A549 (cell line): ENCODE results near the gene MAP3K2. TPM values are rescaled to one million over a fixed set of nuclear protein-coding genes. Genes with fewer than 3 reads are reported as not detected.
A peak's percentile ranks its signal among the peaks of the same experiment; 100 is the strongest.

Source experiments
- ATAC-seq, 2 experiments: fragments of 200-7000 bp in 1 of 2; fragments of >200 bp in 1 of 2; cut with Nextera tagmentation in 1 of 2; cut with Tn5 transposase in 1 of 2; 3 replicates each; pipeline versions ENCODE4 v1.8.0 to v1.9.1; 2018 to 2020; ENCODE audit warnings: mild to moderate bottlenecking in 1 of 2, moderate library complexity in 1 of 2
- CTCF ChIA-PET: fragments of 300-600 bp; sonication (Branson Sonifier 250); formaldehyde crosslinking; extraction: SDS; loops from one replicate; lab custom pipeline; 2021; ENCODE audit warnings: antibody characterized with exemption, inconsistent platforms; lab: Yijun Ruan, JAX
- POLR2A ChIA-PET: fragments of 350-600 bp; formaldehyde crosslinking; extraction: SDS; loops from one replicate; lab custom pipeline; 2021; ENCODE audit warnings: antibody characterized with exemption, inconsistent platforms; lab: Yijun Ruan, JAX
- DNase-seq, 2 experiments: peaks; one replicate each; pipeline versions ENCODE4 v3.0.0 to v3.0.0-alpha.2; 2011 to 2016; ENCODE audit warnings: low read depth in 1 of 2, low spot score in 1 of 2
- FAIRE-seq: peaks from 2 replicates; lab custom pipeline; 2011; peaks lifted over from hg19 to GRCh38; lab: Jason Lieb, UNC
- H3K27ac ChIP-seq, 2 experiments: fragments of >200 bp; sonication (Bioruptor Twin); formaldehyde crosslinking; 3 replicates each; pipeline ENCODE4 v1.5.1; 2016 to 2017
- H3K4me1 ChIP-seq: fragments of >200 bp; sonication (Bioruptor Twin); formaldehyde crosslinking; 3 replicates; pipeline ENCODE4 v1.6.1; 2016
- H3K4me2 ChIP-seq: fragments of >200 bp; sonication (Bioruptor Twin); formaldehyde crosslinking; 3 replicates; pipeline ENCODE4 v1.6.1; 2016
- H3K4me3 ChIP-seq: fragments of >200 bp; sonication (Bioruptor Twin); formaldehyde crosslinking; 3 replicates; pipeline ENCODE4 v1.5.1; 2016
- H3K9me3 ChIP-seq: fragments of >200 bp; sonication (Bioruptor Twin); formaldehyde crosslinking; 3 replicates; pipeline ENCODE4 v1.6.1; 2016
- BHLHE40 ChIP-seq: IDR thresholded peaks from 2 replicates; pipeline ENCODE4 v1.6.1; 2012; ENCODE audit warnings: low read depth, low read length, inconsistent platforms
- CHD2 ChIP-seq: fragments of 150-350 bp; IDR thresholded peaks from 2 replicates; pipeline ENCODE4 v1.6.1; 2014; ENCODE audit warnings: low read length; ENCODE audit not compliant: partially characterized antibody
- CHD4 ChIP-seq: fragments of 200-600 bp; sonication (generic); IDR thresholded peaks from 2 replicates; pipeline ENCODE4 v1.6.1; 2016; ENCODE audit warnings: antibody characterized with exemption, mild to moderate bottlenecking, borderline replicate concordance
- CTCF ChIP-seq: fragments of >200 bp; sonication (Bioruptor Twin); formaldehyde crosslinking; IDR thresholded peaks from 3 replicates; pipeline ENCODE4 v1.5.1; 2016
- EHF ChIP-seq: fragments of 250-450 bp; sonication (Bioruptor Pico); IDR thresholded peaks from 2 replicates; pipeline ENCODE4 v1.5.0; 2020; ENCODE audit warnings: mild to moderate bottlenecking
- GATA3 ChIP-seq: IDR thresholded peaks from 2 replicates; pipeline ENCODE4 v1.6.1; 2012; ENCODE audit warnings: borderline replicate concordance
- HOXA7 ChIP-seq: fragments of 250-450 bp; sonication (Bioruptor Pico); IDR thresholded peaks from 2 replicates; pipeline ENCODE4 v1.5.0; 2020; ENCODE audit warnings: mild to moderate bottlenecking, moderate library complexity
- HOXB5 ChIP-seq: fragments of 250-450 bp; sonication (Bioruptor Pico); IDR thresholded peaks from 2 replicates; pipeline ENCODE4 v1.5.0; 2020; ENCODE audit warnings: mild to moderate bottlenecking, moderate library complexity
- KDM1A ChIP-seq: fragments of 200-600 bp; sonication (generic); IDR thresholded peaks from 2 replicates; pipeline ENCODE4 v1.6.1; 2016; ENCODE audit warnings: low read depth, mild to moderate bottlenecking
- KDM5A ChIP-seq: fragments of 200-600 bp; sonication (generic); IDR thresholded peaks from 2 replicates; pipeline ENCODE4 v1.6.1; 2016; ENCODE audit warnings: antibody characterized with exemption, mild to moderate bottlenecking
- MAFK ChIP-seq: fragments of 450-650 bp; IDR thresholded peaks from 2 replicates; pipeline ENCODE4 v1.6.1; 2014; ENCODE audit not compliant: partially characterized antibody
- RAD21 ChIP-seq, 2 experiments: fragments of >200 bp in 1 of 2; sonication (Bioruptor Twin) in 1 of 2; formaldehyde crosslinking in 1 of 2; IDR thresholded peaks in 1 of 2; conservative IDR thresholded peaks in 1 of 2; 2 replicates in 1 of 2; 3 replicates in 1 of 2; pipeline ENCODE4 v1.6.1; 2012 to 2018; ENCODE audit warnings: inconsistent platforms in 1 of 2
- RARB ChIP-seq: fragments of 250-450 bp; sonication (Bioruptor Pico); IDR thresholded peaks from 2 replicates; pipeline ENCODE4 v1.8.0; 2021; ENCODE audit warnings: mild to moderate bottlenecking, moderate library complexity
- RCOR1 ChIP-seq: fragments of 150-350 bp; IDR thresholded peaks from 2 replicates; pipeline ENCODE4 v1.6.1; 2014; ENCODE audit warnings: antibody characterized with exemption, low read length, low read depth
- RNF2 ChIP-seq: fragments of 200-600 bp; sonication (generic); IDR thresholded peaks from 2 replicates; pipeline ENCODE4 v1.6.1; 2016; ENCODE audit warnings: low read depth, mild to moderate bottlenecking, antibody characterized with exemption, moderate library complexity, borderline replicate concordance
- SMC3 ChIP-seq: fragments of >200 bp; sonication (Bioruptor Twin); formaldehyde crosslinking; IDR thresholded peaks from 3 replicates; pipeline ENCODE4 v1.6.1; 2018; ENCODE audit warnings: inconsistent platforms
- TP53 ChIP-seq: fragments of 250-450 bp; sonication (Bioruptor Pico); IDR thresholded peaks from 2 replicates; pipeline ENCODE4 v1.5.0; 2021; ENCODE audit warnings: mild to moderate bottlenecking, moderate library complexity
- ZFP36 ChIP-seq: fragments of 450-650 bp; IDR thresholded peaks from 2 replicates; pipeline ENCODE4 v1.6.1; 2014; ENCODE audit warnings: borderline replicate concordance; ENCODE audit not compliant: partially characterized antibody
- ZNF302 ChIP-seq: fragments of 250-450 bp; sonication (Bioruptor Pico); IDR thresholded peaks from 2 replicates; pipeline ENCODE4 v1.9.0; 2021; ENCODE audit warnings: inconsistent platforms, mild to moderate bottlenecking, moderate library complexity
- WGBS: methylation state at CpG from one replicate; pipeline ENCODE4 v1.1.6; 2017; ENCODE audit errors: missing lambda C conversion rate; 5-methylcytosine and 5-hydroxymethylcytosine counted together
- polyA plus RNA-seq, 4 experiments: library from polyadenylated mRNA; depleted of rRNA in 3 of 4; stranded (reverse); fragments of >200 nt; fragmentation: RNase III in 1 of 4; extraction: RNeasy Plus Mini Kit Qiagen cat#74134 plus additional on column Dnase treatment in 1 of 4; gene quantifications; 2 replicates in 3 of 4; 3 replicates in 1 of 4; pipeline ENCODE4 v1.2.3, GENCODE V29; 2011 to 2017
- TF ChIP-seq, protein P1 (sequence below): IDR thresholded peaks from 2 replicates; pipeline ENCODE4 v1.6.1; 2012
- TF ChIP-seq, protein P2 (sequence below): fragments of 200-600 bp; sonication (generic); IDR thresholded peaks from 2 replicates; pipeline ENCODE4 v1.6.1; 2016; ENCODE audit warnings: antibody characterized with exemption, mild to moderate bottlenecking, moderate library complexity
- TF ChIP-seq, protein P3 (sequence below): fragments of >200 bp; sonication (Bioruptor Twin); formaldehyde crosslinking; IDR thresholded peaks from 2 replicates; pipeline ENCODE4 v1.6.1; 2016

MAP3K2 gene
- polyA plus RNA-seq, 2 of the 4 experiments (the other 2 are of a cell fraction): 12.3 to 29.7 TPM

DNA sequence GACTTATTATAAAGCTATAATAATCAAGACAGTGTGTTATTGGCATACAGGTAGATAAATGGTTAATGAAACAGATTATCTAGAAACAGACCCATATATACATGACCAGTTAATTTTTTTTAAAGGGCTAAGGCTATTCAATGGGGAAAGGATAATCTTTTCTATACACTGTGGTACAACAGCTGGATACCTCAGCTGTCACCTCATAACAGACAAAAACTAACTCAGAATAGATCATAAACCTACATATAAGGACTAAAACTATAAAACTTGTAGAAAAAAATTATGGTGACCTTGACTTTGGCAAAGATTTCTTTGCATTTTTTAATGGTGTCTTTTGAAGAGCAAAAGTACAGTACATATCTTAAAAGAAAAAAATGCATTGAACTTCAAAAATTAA is 30.2 kb downstream of the MAP3K2 start:
- Histone ChIP-seq H3K27ac (no peak overlapping the region), H3K9me3 (no peaks in the 10 kb centered on the region), H3K4me3 (no peak overlapping the region), H3K4me1 (peaks cover 65% of the 10 kb centered on the region), H3K4me2 (peak overlapping the region; percentile 42; the same call in 2 of the 3 replicates)
- DNase-seq (no peak), ATAC-seq (no peak), FAIRE-seq (no peak)
- ChIA-PET CTCF (interaction anchor here (1.3 to 2.0 kb wide), 4 partner anchors 26 to 121 kb away, joined by 3 to 10 read pairs (median 3); partner anchors contain the start of gene PROC), POLR2A (no interaction called here)
- TF ChIP-seq RCOR1 (no peak), RARB (CRISPR knock-in tag) (no peak), ZNF302 (CRISPR knock-in tag) (no peak)
- TF ChIP-seq, protein P1, sequence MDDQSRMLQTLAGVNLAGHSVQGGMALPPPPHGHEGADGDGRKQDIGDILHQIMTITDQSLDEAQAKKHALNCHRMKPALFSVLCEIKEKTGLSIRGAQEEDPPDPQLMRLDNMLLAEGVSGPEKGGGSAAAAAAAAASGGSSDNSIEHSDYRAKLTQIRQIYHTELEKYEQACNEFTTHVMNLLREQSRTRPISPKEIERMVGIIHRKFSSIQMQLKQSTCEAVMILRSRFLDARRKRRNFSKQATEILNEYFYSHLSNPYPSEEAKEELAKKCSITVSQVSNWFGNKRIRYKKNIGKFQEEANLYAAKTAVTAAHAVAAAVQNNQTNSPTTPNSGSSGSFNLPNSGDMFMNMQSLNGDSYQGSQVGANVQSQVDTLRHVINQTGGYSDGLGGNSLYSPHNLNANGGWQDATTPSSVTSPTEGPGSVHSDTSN: no peak

DNA sequence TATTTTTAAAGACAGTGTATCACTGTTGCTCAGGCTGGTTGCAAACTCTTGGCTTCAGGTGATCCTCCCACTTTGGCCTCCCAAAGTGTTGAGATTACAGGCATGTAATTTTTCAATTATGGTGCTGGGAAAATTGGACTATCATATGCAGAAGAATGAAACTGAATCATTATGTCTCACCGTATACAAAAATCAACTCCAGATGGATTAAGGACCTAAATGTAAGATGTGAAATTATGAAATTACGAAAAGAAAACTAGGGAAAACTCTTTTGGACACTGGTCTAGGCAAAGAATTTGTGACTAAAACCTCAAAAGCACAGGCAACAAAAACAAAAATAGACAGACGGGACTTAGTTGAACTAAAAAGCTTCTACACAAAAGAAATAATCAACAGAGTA is 31.2 kb downstream of the MAP3K2 start:
- no peak overlapping the region for H3K27ac ChIP-seq
- FAIRE-seq: no peak
- H3K4me2 ChIP-seq: no peak overlapping the region
- H3K4me1 ChIP-seq: peaks cover 55% of the 10 kb centered on the region
- no peak for DNase-seq
- H3K9me3 ChIP-seq: no peaks in the 10 kb centered on the region
- ATAC-seq: no peak
- TF ChIP-seq HOXB5 (CRISPR knock-in tag): no peak
- TF ChIP-seq KDM5A: no peak
- TF ChIP-seq HOXA7: no peak
- no peak for TF ChIP-seq BHLHE40
- TF ChIP-seq, protein P2, sequence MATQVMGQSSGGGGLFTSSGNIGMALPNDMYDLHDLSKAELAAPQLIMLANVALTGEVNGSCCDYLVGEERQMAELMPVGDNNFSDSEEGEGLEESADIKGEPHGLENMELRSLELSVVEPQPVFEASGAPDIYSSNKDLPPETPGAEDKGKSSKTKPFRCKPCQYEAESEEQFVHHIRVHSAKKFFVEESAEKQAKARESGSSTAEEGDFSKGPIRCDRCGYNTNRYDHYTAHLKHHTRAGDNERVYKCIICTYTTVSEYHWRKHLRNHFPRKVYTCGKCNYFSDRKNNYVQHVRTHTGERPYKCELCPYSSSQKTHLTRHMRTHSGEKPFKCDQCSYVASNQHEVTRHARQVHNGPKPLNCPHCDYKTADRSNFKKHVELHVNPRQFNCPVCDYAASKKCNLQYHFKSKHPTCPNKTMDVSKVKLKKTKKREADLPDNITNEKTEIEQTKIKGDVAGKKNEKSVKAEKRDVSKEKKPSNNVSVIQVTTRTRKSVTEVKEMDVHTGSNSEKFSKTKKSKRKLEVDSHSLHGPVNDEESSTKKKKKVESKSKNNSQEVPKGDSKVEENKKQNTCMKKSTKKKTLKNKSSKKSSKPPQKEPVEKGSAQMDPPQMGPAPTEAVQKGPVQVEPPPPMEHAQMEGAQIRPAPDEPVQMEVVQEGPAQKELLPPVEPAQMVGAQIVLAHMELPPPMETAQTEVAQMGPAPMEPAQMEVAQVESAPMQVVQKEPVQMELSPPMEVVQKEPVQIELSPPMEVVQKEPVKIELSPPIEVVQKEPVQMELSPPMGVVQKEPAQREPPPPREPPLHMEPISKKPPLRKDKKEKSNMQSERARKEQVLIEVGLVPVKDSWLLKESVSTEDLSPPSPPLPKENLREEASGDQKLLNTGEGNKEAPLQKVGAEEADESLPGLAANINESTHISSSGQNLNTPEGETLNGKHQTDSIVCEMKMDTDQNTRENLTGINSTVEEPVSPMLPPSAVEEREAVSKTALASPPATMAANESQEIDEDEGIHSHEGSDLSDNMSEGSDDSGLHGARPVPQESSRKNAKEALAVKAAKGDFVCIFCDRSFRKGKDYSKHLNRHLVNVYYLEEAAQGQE: no peak
- TF ChIP-seq, protein P3, sequence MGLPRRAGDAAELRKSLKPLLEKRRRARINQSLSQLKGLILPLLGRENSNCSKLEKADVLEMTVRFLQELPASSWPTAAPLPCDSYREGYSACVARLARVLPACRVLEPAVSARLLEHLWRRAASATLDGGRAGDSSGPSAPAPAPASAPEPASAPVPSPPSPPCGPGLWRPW: no peak
- no peak for TF ChIP-seq RNF2
- no peak for TF ChIP-seq TP53 (CRISPR knock-in tag)
- no peak for TF ChIP-seq MAFK
- TF ChIP-seq CHD2: no peak
- no peak for TF ChIP-seq CHD4
- TF ChIP-seq ZFP36: no peak
- TF ChIP-seq KDM1A: no peak
- no peak for TF ChIP-seq EHF (CRISPR knock-in tag)
- POLR2A ChIA-PET: no interaction called here
- WGBS: 94% methylated on average over 3 of the region's 3 CpGs
- H3K4me3 ChIP-seq: no peak overlapping the region
- CTCF ChIA-PET: interaction anchor here (1.0 to 2.0 kb wide), 4 partner anchors 25 to 122 kb away, joined by 3 to 10 read pairs (median 4); partner anchors contain the start of gene PROC

GRCh38 chr2:127355407-127356008 is 32.3 kb downstream of the MAP3K2 start:
- POLR2A ChIA-PET: no interaction called here
- ATAC-seq: peak in 1 of 2 experiments; percentile 66; a peak in 3 of 6 replicates

More at GRCh38 chr2:127355407-127356008, 32.3 kb downstream of the MAP3K2 start:
- peaks cover 46% of the 10 kb centered on the region for H3K4me1 ChIP-seq
- peak; percentile 64 for TF ChIP-seq CTCF
- TF ChIP-seq, protein P3: no peak
- peak; percentile 48 to 59; a peak in 4 of 5 replicates for TF ChIP-seq RAD21 (conservative IDR thresholded peaks at IDR 0.05 in 1 of 2, IDR thresholded peaks at IDR 0.05 in 1 of 2)
- peak; percentile 53; the same call in 1 of the 2 replicates for TF ChIP-seq GATA3
- TF ChIP-seq SMC3: peak; percentile 62
- peak in 1 of 2 experiments; percentile 35 for DNase-seq
- no peak for FAIRE-seq
- CTCF ChIA-PET: interaction anchor here (1.0 kb wide), 1 partner anchor 59 kb away, joined by 5 read pairs; no protein-coding TSS in a partner anchor
- WGBS: 64% methylated on average over 4 of the region's 4 CpGs
- no peak overlapping the region for H3K4me3 ChIP-seq
- no peak overlapping the region for H3K4me2 ChIP-seq
- no peaks in the 10 kb centered on the region for H3K9me3 ChIP-seq
- no peak overlapping the region for H3K27ac ChIP-seq
